GM21576 (cell line): Measurements from ENCODE around the gene SORCS2.

Experiments used
- ATAC-seq: cut with Tn5 transposase; IDR thresholded peaks from one replicate; pipeline ENCODE4 v1.9.1; 2021; ENCODE audit warnings: mild to moderate bottlenecking, moderate library complexity; ENCODE audit not compliant: unreplicated experiment

SORCS2 gene

GRCh38 chr4:7621252-7622035 is 429.1 kb downstream of the SORCS2 start:
- no peak for ATAC-seq

- no peak for ATAC-seq
These were observed 430.0 kb downstream of the SORCS2 start for GRCh38 chr4:7622371-7622770.

GRCh38 chr4:7623468-7623867 is 431.1 kb downstream of the SORCS2 start:
- ATAC-seq = no peak

GRCh38 chr4:7624396-7624980 is 432.1 kb downstream of the SORCS2 start:
- no peak for ATAC-seq

- ATAC-seq = no peak
These were observed 432.7 kb downstream of the SORCS2 start for GRCh38 chr4:7625071-7625470.

GRCh38 chr4:7626531-7626930 is 434.2 kb downstream of the SORCS2 start:
- no peak for ATAC-seq

- ATAC-seq = no peak
These were observed 435.2 kb downstream of the SORCS2 start for GRCh38 chr4:7627251-7628250.

GRCh38 chr4:7628432-7628831 is 436.1 kb downstream of the SORCS2 start:
- ATAC-seq = no peak

- no peak for ATAC-seq
These were observed 437.3 kb downstream of the SORCS2 start for GRCh38 chr4:7629501-7630254.

GRCh38 chr4:7630568-7631287 is 438.4 kb downstream of the SORCS2 start:
- no peak for ATAC-seq

- no peak for ATAC-seq
These were observed 439.1 kb downstream of the SORCS2 start for GRCh38 chr4:7631288-7632014.

GRCh38 chr4:7632341-7632740 is 440.0 kb downstream of the SORCS2 start:
- ATAC-seq = no peak

GRCh38 chr4:7632971-7633370 is 440.6 kb downstream of the SORCS2 start:
- no peak for ATAC-seq

GRCh38 chr4:7634661-7635251 is 442.4 kb downstream of the SORCS2 start:
- no peak for ATAC-seq

- no peak for ATAC-seq
These were observed 443.3 kb downstream of the SORCS2 start for GRCh38 chr4:7635445-7636239.

- ATAC-seq = no peak
These were observed 443.8 kb downstream of the SORCS2 start for GRCh38 chr4:7636240-7636508.

- ATAC-seq = no peak
These were observed 444.8 kb downstream of the SORCS2 start for GRCh38 chr4:7637139-7637538.

- ATAC-seq = no peak
These were observed 445.6 kb downstream of the SORCS2 start for GRCh38 chr4:7637971-7638370.
